KMS-11 (cell line): ENCODE data around the gene HSPA12A.

Experiments
- H2AFZ ChIP-seq: fragments of 200-600 bp; sonication (generic); 2 replicates; pipeline ENCODE4 v1.6.1; 2016; ENCODE audit warnings: antibody characterized with exemption, mixed run types, low read depth
- H3K27ac ChIP-seq: fragments of 200-600 bp; sonication (generic); 2 replicates; pipeline ENCODE4 v1.6.1; 2016; ENCODE audit warnings: mild to moderate bottlenecking, mixed run types
- H3K27me3 ChIP-seq: fragments of 200-600 bp; sonication (generic); 2 replicates; pipeline ENCODE4 v1.6.1; 2017; ENCODE audit warnings: mild to moderate bottlenecking, low read depth, mixed run types, moderate library complexity; ENCODE audit not compliant: insufficient read depth
- H3K36me3 ChIP-seq: fragments of 200-600 bp; sonication (generic); 2 replicates; pipeline ENCODE4 v1.6.1; 2017; ENCODE audit warnings: mild to moderate bottlenecking, mixed run types; ENCODE audit not compliant: insufficient read depth
- H3K4me1 ChIP-seq: fragments of 200-600 bp; sonication (generic); 2 replicates; pipeline ENCODE4 v1.6.1; 2016; ENCODE audit warnings: mild to moderate bottlenecking, low read depth, mixed run types; ENCODE audit not compliant: poor library complexity, severe bottlenecking
- H3K4me2 ChIP-seq: fragments of 200-600 bp; sonication (generic); 2 replicates; pipeline ENCODE4 v1.7.0; 2016; ENCODE audit warnings: mild to moderate bottlenecking, mixed run types
- H3K4me3 ChIP-seq: fragments of 200-600 bp; sonication (generic); IDR thresholded peaks from 2 replicates; pipeline ENCODE4 v1.6.1; 2017; ENCODE audit warnings: low read depth, low read length, mixed read lengths; ENCODE audit not compliant: insufficient read depth
- H3K79me2 ChIP-seq: fragments of 200-600 bp; sonication (generic); 2 replicates; pipeline ENCODE4 v1.6.1; 2016; ENCODE audit warnings: low read depth, mixed run types; ENCODE audit not compliant: insufficient read depth
- H3K9ac ChIP-seq: fragments of 200-600 bp; sonication (generic); 2 replicates; pipeline ENCODE4 v1.6.1; 2016; ENCODE audit warnings: mild to moderate bottlenecking, mixed run types
- H4K20me1 ChIP-seq: fragments of 200-600 bp; sonication (generic); 2 replicates; pipeline ENCODE4 v1.6.1; 2016; ENCODE audit warnings: mild to moderate bottlenecking, mixed run types; ENCODE audit not compliant: insufficient read depth
- TF ChIP-seq, protein P1 (sequence below): fragments of 200-600 bp; sonication (generic); conservative IDR thresholded peaks from 2 replicates; pipeline ENCODE4 v1.6.1; 2017; ENCODE audit warnings: low read depth, mild to moderate bottlenecking, antibody characterized with exemption, low read length, moderate library complexity, mixed read lengths

Gene HSPA12A

DNA sequence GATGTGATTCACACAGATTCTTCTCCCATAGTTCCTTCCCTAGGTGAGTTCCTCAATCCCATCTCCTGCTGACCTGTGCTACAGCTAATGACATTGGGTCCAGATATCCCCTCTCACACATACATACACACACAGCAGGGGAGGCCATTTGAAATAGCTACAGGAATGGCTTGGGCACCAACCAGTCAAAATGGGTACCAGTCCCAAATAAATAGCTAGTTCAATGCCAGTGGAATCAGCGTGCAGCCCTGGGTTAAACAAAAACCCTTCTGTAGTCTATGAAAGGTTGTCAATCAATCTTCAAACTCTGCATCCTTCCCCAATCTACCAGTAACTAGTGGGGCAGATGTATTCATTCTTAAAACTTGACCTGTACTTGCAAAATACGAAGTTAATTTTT, 112.3 kb downstream of the HSPA12A start:
- H3K9ac ChIP-seq: no peak overlapping the region
- H2AFZ ChIP-seq: no peak overlapping the region
- H4K20me1 ChIP-seq: no peaks in the 10 kb centered on the region
- no peaks in the 10 kb centered on the region for H3K79me2 ChIP-seq
- H3K27ac ChIP-seq: no peak overlapping the region
- H3K4me1 ChIP-seq: no peaks in the 10 kb centered on the region
- H3K27me3 ChIP-seq: no peaks in the 10 kb centered on the region
- H3K36me3 ChIP-seq: no peaks in the 10 kb centered on the region
- no peak overlapping the region for H3K4me2 ChIP-seq
- TF ChIP-seq, protein P1, sequence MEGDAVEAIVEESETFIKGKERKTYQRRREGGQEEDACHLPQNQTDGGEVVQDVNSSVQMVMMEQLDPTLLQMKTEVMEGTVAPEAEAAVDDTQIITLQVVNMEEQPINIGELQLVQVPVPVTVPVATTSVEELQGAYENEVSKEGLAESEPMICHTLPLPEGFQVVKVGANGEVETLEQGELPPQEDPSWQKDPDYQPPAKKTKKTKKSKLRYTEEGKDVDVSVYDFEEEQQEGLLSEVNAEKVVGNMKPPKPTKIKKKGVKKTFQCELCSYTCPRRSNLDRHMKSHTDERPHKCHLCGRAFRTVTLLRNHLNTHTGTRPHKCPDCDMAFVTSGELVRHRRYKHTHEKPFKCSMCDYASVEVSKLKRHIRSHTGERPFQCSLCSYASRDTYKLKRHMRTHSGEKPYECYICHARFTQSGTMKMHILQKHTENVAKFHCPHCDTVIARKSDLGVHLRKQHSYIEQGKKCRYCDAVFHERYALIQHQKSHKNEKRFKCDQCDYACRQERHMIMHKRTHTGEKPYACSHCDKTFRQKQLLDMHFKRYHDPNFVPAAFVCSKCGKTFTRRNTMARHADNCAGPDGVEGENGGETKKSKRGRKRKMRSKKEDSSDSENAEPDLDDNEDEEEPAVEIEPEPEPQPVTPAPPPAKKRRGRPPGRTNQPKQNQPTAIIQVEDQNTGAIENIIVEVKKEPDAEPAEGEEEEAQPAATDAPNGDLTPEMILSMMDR: no peak
- no peak overlapping the region for H3K4me3 ChIP-seq

- H3K4me3 ChIP-seq: no peak overlapping the region
- H3K9ac ChIP-seq: no peak overlapping the region
- H3K36me3 ChIP-seq: no peaks in the 10 kb centered on the region
- TF ChIP-seq, protein P1: no peak
- H3K4me1 ChIP-seq: no peaks in the 10 kb centered on the region
- no peak overlapping the region for H3K4me2 ChIP-seq
- no peak overlapping the region for H2AFZ ChIP-seq
- H4K20me1 ChIP-seq: no peaks in the 10 kb centered on the region
- H3K79me2 ChIP-seq: no peaks in the 10 kb centered on the region
- no peak overlapping the region for H3K27ac ChIP-seq
- no peaks in the 10 kb centered on the region for H3K27me3 ChIP-seq
Observed at GRCh38 chr10:116629340-116629739, 113.0 kb downstream of the HSPA12A start.

DNA sequence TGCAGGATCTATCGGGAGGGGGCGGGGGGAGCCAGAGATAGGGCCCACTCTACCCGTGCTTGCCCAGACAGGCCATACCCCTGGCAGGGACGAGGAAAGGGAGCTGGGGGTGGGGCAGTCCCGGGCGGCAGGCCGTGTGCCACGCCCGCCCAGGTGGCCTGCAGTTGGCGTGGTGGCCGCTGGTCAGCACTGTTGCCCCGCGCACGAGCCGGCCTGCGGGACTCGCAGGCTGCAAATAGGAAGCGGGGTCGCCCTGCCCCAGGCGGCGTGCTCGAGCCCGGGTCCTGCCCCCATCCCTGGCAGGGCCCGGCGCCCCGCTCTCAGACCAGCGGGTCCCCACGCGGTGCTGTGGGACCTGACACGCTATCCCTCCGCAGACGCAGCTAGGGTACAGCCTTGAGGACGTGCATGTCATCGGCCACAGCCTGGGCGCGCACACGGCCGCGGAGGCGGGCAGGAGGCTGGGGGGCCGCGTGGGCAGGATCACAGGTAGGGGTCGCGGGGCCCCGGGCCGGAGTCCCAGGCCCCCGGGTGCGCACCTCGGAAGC, 114.9 kb downstream of the HSPA12A start:
- TF ChIP-seq, protein P1: no peak
- Histone ChIP-seq H3K27me3 (no peaks in the 10 kb centered on the region), H3K27ac (no peak overlapping the region), H3K79me2 (no peaks in the 10 kb centered on the region), H3K36me3 (no peaks in the 10 kb centered on the region), H3K4me1 (no peaks in the 10 kb centered on the region), H3K4me3 (no peak overlapping the region), H4K20me1 (no peaks in the 10 kb centered on the region), H2AFZ (no peak overlapping the region), H3K9ac (no peak overlapping the region), H3K4me2 (no peak overlapping the region)

DNA sequence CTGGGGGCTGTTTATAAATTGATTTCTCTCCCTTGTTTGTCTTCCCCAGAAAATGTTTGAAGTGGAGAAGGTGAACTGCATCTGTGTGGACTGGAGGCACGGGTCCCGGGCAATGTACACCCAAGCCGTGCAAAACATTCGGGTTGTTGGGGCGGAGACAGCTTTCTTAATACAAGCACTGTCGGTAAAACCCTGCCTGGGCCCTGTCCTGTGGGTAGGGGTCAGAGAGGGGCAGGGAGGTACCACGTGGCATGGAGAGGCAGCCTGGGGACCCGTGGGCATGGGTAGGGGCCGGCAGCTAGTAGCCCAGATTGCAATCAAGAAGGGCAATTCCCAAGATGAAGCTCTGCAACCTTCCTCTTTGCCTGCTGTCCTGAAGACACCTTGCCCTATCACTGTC, 115.6 kb downstream of the HSPA12A start:
- Histone ChIP-seq H3K4me2 (no peak overlapping the region), H3K27me3 (no peaks in the 10 kb centered on the region), H3K4me3 (no peak overlapping the region), H4K20me1 (no peaks in the 10 kb centered on the region), H3K27ac (no peak overlapping the region), H2AFZ (no peak overlapping the region), H3K9ac (no peak overlapping the region), H3K4me1 (no peaks in the 10 kb centered on the region), H3K36me3 (no peaks in the 10 kb centered on the region), H3K79me2 (no peaks in the 10 kb centered on the region)
- TF ChIP-seq, protein P1: no peak
